Measurements from ENCODE around the gene CDC20B.

- TF ChIP-seq, protein P1, sequence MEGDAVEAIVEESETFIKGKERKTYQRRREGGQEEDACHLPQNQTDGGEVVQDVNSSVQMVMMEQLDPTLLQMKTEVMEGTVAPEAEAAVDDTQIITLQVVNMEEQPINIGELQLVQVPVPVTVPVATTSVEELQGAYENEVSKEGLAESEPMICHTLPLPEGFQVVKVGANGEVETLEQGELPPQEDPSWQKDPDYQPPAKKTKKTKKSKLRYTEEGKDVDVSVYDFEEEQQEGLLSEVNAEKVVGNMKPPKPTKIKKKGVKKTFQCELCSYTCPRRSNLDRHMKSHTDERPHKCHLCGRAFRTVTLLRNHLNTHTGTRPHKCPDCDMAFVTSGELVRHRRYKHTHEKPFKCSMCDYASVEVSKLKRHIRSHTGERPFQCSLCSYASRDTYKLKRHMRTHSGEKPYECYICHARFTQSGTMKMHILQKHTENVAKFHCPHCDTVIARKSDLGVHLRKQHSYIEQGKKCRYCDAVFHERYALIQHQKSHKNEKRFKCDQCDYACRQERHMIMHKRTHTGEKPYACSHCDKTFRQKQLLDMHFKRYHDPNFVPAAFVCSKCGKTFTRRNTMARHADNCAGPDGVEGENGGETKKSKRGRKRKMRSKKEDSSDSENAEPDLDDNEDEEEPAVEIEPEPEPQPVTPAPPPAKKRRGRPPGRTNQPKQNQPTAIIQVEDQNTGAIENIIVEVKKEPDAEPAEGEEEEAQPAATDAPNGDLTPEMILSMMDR (conservative IDR thresholded peaks at IDR 0.05; ENCODE audit: low read depth in 2 of 2), result no peak
- TF ChIP-seq, protein P2, sequence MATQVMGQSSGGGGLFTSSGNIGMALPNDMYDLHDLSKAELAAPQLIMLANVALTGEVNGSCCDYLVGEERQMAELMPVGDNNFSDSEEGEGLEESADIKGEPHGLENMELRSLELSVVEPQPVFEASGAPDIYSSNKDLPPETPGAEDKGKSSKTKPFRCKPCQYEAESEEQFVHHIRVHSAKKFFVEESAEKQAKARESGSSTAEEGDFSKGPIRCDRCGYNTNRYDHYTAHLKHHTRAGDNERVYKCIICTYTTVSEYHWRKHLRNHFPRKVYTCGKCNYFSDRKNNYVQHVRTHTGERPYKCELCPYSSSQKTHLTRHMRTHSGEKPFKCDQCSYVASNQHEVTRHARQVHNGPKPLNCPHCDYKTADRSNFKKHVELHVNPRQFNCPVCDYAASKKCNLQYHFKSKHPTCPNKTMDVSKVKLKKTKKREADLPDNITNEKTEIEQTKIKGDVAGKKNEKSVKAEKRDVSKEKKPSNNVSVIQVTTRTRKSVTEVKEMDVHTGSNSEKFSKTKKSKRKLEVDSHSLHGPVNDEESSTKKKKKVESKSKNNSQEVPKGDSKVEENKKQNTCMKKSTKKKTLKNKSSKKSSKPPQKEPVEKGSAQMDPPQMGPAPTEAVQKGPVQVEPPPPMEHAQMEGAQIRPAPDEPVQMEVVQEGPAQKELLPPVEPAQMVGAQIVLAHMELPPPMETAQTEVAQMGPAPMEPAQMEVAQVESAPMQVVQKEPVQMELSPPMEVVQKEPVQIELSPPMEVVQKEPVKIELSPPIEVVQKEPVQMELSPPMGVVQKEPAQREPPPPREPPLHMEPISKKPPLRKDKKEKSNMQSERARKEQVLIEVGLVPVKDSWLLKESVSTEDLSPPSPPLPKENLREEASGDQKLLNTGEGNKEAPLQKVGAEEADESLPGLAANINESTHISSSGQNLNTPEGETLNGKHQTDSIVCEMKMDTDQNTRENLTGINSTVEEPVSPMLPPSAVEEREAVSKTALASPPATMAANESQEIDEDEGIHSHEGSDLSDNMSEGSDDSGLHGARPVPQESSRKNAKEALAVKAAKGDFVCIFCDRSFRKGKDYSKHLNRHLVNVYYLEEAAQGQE (IDR thresholded peaks at IDR 0.05; ENCODE audit: unreplicated experiment), result no peak
- TF ChIP-seq EZH2 (IDR thresholded peaks at IDR 0.05; ENCODE audit: low read depth, unreplicated experiment) (no peak), POLR2AphosphoS5 (IDR thresholded peaks at IDR 0.05; ENCODE audit: low read depth) (no peak), JUNB (IDR thresholded peaks at IDR 0.05; ENCODE audit: unreplicated experiment) (no peak), ZNF331 (CRISPR knock-in tag; IDR thresholded peaks at IDR 0.05; ENCODE audit: low read depth) (no peak), EZH2phosphoT487 (IDR thresholded peaks at IDR 0.05; ENCODE audit: unreplicated experiment) (no peak), ZNF114 (CRISPR knock-in tag; IDR thresholded peaks at IDR 0.05) (no peak), CREB1 (CRISPR knock-in tag; IDR thresholded peaks at IDR 0.05; ENCODE audit: low read depth) (no peak), NANOG (IDR thresholded peaks at IDR 0.05; ENCODE audit: borderline replicate concordance) (no peak), STAT1 (IDR thresholded peaks at IDR 0.05; ENCODE audit: unreplicated experiment) (no peak)
These were observed 26.9 kb downstream of the CDC20B start for GRCh38 chr5:55146080-55146479.
